NK-92 (cell line): Measurements from ENCODE around the gene EPN3.

ENCODE experiments used
- DNase-seq: peaks from one replicate; lab custom pipeline; 2025; ENCODE audit not compliant: unreplicated experiment; lab: John Stamatoyannopoulos, UW

EPN3 gene

DNA sequence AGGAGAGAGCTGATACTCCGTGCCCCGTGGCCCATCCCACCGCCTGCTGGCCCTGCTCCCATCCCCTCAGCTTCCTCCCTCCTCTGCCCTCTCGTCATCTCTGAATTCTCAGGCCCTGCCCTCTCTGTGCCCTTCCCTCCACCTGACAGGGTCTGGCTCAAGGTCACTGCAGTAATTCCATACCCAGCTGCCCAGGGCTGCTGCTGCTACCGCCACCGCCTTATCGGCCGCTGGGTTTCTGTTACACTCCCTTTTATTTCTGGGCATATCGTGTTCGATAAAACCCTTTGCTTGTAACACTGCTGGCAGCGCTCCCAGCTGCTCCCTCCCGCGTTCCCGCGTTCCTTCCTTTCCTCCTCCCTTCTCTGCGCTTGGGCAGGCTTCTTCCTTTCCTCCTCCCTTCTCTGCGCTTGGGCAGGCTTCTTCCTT, 1.2 kb downstream of the EPN3 start:
- DNase-seq, result no peak

DNA sequence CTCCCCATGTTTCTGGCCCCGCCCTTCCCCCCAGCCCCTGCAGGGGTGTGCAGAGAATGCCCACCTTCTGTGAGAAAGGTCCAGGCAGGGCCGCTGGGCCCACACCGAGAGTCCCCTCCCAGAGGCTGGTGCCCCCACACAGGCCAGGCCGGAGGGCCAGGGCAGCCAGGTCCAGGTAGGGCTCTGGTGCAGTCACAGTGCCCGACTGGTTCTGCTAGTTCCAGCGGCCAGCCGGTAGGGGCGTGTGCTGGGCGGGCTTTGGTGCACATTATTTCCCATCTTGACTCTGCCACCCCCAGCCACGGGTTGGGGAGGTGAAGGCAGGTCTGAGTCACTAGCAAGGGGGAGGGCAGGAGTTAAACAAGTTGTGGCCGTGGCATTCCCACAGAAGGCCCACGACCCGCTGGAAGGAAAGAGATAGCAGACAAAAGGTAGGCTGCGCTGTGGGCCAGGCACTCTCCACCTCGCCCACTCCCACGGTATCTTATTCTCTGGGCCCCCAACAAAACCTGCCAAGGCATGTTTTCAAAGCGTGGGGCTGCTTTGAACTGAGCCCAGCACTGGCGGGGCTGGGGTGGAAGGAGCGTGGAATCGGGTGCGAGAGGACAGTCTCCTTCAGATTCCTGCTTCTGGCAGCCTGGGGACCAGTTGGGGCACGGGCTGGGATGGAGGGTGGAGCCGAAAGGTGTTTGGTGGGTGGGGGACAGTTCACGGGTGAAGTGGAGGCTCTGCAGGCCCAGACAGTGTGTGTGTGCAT, 1.9 kb downstream of the EPN3 start:
- no peak for DNase-seq

DNA sequence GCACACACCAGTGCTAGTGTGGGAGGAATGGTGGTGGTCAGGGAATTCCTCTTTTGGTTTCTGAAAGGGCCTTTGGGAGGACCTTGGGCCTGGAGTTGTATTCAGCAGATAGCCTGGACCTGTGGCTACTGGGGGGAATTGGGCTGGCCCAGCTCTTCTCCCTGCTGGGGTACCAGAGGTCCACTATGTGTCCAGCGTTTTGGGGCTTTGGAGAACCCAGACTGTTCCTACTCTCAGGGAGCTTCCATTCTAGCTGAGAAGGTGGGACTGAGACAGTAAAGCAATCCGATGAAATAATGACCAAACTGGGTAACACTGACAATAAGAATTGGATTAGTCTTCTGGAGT, 2.4 kb downstream of the EPN3 start:
- no peak for DNase-seq

DNA sequence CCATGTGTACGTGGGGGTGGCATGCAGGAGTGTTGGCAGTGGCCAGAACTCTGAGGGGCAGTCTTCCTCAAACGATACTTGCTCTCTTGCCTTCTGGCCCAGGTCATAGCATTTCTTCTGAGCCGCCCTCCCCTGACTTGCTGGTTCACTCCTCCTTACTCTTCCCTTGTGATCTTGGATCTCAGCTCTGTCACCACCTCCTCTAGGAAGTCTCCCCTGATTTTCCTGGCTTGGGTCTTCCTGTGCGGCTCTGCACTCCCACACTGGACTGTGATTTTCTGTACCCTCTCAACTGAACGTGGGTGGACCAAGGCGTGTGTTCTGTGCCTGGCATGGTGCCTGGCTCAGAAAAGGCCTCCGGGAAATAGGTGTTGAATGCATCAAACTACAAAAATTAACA, 2.9 kb downstream of the EPN3 start:
- DNase-seq, result no peak

DNA sequence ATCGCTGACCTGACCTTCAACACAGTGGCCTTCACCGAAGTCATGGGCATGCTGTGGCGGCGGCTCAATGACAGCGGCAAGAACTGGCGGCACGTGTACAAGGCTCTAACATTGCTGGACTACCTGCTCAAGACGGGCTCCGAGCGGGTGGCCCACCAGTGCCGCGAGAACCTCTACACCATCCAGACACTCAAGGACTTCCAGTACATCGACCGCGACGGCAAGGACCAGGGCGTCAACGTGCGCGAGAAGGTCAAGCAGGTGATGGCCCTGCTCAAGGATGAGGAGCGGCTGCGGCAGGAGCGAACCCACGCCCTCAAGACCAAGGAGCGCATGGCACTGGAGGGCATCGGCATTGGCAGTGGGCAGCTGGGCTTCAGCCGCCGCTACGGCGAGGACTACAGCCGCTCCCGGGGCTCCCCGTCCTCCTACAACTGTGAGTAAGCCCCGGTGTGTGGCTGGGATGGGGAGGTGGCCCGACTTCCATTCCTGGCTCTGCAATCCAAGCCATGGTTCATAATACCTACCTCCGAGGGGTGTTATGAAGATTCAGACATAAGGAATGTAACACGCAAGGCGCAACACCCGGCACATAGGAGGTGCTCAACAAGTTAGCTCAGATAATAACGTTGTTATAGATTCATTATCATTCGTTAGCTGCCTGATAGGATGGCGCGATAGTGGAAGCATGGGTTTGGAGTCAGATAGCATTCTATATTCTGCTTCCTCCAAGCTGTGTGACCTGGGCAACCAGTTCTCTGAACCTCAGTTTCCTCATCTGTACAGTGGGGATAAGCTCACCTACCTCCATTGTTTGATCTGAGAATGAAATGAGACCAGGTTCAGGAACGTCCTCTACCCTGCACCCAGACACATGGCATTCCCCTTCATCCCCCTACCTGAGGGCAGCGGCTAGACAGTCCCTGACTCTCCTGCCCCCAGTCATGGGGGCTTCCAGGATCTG, 4.4 kb downstream of the EPN3 start:
- no peak for DNase-seq

DNA sequence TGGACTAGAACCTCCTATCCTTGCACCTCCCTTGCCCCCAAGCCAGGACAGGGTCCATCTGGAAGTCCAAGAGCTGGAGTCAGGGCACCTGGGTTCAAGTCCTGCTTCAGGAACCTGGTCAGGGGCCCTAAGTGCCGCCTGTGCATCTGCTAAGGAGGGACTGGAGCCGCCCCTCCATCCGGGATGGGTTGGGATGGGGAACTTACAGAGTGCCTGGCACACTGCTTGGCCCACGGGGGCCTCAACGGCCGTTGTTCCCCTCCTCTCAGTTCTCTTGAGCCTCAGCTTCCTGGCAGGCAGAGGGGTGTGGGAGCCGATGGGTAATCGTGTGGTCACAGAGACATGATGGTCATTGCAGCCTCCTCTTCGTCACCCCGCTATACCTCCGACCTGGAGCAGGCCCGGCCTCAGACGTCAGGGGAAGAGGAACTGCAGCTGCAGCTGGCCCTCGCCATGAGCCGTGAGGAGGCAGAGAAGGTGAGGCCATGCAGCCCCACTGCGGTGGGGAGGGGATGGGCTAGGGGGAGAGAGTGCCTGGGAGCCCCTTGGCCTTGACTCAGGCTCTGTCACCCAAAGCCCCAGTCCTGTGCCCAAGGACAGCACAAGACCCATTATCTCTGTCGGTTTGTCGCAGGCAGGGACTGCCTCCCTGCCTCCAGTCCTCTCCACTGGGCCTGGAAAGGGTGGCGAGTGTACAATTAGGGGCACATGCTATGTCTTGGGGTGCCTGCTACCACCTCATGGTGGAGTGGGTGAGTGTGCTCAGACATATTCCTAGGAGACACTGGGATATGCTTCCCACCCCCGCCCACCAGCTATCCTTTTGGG, 5.4 kb downstream of the EPN3 start:
- DNase-seq, result no peak

DNA sequence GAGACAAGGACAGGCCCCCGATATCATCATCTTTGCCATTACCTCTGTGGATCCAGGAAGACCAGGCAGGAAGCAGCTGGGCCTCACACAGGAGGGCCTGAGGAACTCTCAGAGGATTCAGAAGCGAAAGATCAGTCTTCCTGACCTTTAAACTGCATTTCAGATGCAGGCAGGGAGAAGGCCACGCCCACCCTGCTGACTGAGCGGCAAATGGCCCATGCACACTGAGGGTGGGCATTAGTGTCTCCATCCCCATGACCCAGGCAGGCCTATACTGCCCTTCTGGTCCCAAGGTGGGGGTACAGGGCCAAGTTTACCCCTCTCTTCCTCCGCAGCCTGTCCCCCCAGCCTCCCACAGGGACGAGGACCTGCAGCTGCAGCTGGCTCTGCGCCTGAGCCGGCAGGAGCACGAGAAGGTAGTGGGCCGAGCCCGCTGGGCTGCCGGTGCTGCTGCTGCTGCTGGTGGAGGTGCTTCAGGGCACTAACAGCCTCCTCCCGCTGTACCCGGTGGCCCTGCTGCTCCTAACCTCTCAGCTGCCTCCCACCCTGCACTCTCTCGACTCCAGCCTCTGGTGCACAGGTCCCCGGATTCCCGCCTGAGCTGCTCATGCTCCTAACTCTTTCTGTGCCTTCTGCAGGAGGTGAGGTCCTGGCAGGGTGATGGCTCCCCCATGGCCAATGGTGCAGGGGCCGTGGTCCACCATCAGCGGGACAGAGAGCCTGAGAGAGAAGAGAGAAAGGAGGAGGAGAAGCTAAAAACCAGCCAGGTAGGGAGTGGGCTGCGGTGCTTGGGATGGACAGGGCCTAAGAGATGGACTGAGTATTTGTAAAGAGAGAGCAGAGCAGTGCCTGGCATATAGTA, 6.2 kb downstream of the EPN3 start:
- no peak for DNase-seq

DNA sequence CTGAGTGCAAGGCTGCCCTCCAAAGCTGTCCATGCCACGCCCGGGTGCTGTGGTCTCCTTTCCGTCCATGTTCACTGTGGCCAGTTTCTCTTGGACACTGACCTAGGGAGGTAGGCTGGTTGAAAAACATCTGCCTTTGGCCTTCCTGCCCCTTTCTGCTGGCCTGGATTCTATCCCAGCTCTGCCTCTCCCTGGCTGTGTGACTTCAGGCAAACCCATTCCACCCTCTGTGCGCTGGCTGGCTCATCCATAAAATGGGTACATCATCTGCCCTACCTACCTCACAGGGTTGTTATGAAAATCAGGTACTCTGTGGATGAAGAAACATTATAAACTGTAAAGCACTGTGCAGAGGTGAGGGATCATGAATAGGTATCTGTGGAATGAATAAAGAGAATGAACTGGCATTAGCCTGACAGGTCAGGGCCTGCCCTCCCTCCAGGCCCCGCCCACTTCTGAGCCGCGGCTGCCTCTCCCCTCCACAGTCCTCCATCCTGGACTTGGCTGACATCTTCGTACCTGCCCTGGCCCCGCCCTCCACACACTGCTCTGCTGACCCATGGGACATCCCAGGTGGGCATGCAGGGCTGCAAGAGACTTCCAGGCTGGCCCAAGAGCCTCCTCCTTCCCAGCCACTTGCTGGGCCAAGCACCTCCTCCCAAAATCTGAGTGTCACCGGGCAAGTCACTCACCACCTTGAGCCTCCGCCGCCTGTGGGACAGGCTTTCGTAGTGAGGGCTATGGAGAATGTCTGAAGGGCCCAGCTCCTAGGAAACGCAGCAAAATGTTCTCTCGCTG, 7.4 kb downstream of the EPN3 start:
- DNase-seq, result no peak

DNA sequence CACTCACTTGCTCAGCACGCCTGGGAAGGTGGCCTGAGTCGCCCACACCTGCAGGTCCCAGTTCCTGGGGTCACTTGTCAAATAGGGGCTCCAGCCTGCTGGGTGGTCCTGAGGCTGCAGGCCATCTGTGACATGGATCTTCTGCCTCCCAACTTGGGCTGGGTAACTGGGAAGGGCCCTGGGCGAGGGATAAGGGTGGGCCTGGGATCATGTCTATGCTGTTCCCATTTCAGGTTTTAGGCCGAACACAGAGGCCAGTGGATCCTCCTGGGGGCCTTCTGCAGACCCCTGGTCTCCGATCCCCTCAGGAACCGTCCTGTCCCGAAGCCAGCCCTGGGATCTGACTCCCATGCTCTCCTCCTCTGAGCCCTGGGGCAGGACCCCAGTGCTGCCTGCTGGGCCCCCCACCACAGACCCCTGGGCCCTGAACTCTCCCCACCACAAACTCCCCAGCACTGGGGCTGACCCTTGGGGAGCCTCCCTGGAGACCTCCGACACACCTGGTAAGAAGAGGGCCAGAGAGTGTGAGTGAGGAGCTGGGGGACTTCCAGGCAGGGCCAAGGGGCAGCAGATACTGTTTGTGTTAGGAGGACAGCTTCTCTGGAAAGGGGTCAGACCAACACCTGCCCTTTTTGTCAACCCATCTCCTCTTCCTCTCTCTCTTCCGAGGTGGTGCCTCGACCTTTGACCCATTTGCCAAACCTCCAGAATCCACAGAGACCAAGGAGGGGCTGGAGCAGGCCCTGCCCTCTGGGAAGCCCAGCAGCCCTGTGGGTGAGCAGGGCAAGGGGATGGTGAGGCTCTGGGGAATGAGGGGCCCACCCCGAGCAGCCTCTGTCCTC, 8.2 kb downstream of the EPN3 start:
- no peak for DNase-seq

DNA sequence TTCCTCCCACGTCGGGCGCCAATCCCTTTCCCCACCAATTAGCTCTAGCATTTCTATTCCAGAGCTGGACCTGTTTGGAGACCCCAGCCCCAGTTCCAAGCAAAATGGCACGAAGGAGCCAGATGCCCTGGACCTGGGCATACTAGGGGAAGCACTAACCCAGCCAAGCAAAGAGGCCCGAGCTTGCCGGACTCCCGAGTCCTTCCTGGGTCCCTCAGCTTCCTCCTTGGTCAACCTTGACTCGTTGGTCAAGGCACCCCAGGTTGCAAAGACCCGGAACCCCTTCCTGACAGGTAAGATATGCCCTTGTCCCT, 8.8 kb downstream of the EPN3 start:
- DNase-seq, result no peak

DNA sequence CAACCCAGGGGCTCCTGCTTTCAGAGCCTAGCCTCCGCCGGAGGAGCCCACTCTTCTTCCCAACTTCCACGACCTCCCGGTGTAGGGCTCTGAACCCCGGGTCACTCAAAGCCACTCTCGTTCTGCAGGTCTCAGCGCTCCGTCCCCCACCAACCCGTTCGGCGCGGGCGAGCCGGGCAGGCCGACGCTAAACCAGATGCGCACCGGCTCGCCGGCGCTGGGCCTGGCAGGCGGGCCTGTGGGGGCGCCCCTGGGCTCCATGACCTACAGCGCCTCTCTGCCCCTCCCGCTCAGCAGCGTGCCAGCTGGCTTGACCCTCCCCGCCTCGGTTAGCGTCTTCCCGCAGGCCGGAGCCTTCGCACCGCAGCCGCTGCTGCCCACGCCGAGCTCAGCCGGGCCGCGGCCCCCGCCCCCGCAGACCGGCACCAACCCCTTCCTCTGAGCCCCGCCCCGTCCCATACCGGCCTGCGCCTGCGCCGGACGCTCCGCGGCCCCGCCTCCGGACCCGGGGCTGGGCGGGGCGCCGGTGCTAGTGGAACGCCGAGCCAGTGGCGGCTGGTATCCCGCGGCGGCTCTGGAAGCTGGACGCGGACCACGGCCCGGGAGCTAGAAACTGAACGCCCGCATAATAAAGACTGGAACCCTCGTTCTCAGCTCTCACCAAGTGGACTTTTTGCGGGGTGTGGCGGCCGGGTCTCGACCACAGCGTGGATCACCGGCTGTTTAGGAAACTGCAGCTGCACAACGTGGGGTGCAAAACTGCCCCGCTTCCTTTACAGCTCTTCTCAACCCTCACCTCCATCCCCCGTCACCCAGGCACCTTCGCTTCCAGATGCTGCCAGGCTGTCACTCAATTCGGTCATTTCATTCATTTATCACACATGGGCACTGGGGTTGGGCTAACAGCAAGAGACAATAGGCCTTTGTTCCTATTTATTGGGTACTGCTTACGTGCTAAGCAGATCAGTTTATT, 9.5 kb downstream of the EPN3 start:
- peak; percentile 19 for DNase-seq

DNA sequence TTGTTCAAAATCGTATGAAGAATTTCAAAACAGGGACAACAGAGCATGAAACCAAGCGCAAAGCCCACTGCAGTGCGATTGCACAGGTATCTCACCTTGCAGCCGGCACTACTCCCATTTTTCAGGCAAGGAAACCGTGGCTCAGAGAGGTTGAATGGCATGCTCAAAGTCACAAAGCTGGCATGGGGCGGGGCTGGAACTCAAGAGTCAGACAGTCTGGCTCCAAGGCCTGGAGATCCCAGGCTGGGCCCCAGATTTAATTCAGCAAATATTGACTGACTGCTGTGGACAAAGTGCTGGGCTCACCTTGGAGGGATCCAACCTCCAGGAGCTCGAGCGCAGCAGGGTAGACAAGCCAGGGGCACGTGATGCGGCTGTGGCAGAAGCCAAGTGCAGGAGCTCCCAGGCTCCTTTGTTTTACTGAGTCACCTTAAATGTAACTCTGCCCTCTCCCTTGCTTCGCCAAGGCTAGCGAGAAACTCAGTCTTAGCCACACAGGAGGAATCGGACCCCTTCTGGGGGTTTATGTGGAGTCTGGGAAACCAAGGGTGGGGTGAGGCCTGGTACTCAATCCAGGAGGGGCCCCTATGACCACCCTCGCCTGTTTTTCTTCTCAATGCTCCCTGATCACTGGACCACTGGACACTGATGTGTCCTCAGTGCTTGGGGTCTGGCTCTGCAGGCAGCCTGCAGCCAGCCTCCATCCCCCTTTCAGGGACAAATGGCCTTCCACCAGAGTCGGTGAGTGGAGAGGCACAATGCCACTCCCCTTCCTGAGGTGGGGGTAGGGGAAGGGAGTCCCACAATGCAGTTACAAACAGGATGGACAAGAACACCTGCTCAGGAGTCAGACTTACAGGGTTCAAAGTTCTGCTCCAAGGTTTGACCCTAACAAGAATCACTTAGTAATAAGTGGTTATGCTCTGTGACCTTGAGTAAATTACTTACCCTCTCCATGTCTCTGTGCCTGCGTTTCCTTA, 10.6 kb downstream of the EPN3 start:
- DNase-seq, result no peak

DNA sequence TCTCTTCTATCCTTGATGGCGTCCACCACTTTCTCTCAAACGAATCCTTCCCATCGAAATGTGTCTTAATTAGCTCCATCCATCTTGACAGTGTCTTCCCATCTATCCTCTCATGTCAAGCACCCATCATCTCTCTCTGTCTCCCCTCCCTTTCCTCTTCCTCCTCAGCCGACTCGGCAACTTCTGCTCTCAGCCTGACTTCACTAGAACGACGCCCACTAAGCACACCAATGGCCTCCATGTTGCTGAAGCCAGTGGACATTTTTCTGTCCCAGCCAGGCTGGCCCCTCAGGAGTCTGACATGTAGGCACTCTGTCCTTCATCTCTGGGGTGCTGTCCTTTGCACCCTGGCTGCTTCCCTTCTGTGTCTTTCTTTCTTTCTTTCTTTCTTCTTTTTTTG, 12.0 kb downstream of the EPN3 start:
- DNase-seq, result no peak

DNA sequence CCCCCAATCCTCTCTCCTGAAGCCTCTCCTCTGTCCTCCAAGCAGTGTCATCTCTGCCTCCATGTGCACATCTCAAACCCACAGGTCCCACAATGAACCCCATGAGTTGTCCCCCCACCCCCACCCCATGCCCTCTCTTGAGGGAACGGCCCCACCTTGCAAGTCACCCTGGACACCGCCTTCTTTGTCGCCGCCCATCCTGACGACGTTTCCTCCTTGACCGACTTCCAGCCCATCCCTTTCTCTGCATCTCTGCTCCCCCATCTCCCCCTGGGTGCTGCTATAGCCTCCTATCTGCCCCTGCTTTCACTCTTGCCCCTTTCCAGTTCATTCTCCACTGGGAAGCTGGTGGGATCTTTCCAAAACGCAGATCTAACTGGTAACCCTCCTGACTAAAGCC, 12.8 kb downstream of the EPN3 start:
- DNase-seq, result no peak

DNA sequence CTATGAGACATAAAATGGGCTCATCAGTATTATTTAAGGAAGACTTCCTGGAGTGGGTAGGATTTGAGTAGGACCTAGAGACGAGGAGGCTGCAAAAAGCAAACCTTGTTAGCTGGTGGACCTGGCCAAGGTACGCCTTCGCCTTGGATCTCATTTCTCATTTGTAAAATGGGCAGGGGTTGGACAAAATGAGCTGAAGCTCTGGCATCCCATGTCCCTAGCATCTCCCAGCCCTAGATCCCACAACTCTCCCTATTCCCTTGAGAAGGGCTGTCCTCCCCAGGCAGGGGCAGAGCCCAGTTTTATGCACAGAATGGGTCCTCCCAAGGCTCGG, 14.1 kb downstream of the EPN3 start:
- DNase-seq, result no peak

DNA sequence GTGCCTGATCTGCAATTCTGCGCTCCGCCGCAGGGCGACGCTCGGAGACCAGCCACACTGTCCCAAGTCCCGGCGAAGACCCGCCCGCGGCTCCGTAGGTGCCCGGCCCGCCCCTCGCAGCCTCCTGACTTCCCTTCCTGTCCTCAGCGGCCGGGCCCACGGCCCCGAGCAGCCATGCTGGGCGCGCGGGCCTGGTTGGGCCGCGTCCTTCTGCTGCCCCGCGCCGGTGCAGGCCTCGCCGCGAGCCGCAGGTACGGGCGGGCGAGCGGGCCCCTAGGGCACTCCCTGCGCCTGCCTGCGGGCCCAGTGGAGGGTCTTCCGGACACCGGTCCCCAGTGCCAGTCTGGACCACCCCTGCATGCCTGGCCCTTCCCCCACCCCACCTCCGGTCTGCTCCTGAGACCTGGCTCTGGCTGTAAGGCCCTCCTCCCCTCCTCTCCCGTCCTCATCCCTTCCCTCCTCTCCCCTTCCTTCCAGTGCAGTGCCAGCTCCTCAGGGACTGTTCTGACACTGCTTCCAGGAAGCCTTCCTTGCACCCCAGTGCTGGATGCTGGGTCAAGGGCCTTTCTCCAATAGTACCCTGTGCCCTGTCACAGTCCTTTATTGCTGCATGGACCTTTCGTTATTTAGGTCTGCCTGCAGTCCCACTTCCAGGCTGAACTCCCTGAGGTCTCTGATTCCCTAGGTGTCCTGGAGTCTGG, 14.7 kb downstream of the EPN3 start, which contains the start of gene SPATA20:
SPATA20 (plus strand) TSS at position 140 of the 701 bp plus-strand sequence; CDS start at position 175, 35 bp downstream.
- DNase-seq, result no peak
